WTC11 (cell line): ENCODE measurements around the gene PLXND1. TPM values are rescaled to one million over a fixed set of nuclear protein-coding genes. Genes with fewer than 3 reads are reported as not detected.

Experiments
- ATAC-seq: fragments of 200-7000 bp; cut with Tn5 transposase; 2 replicates; pipeline ENCODE4 v1.10.0; 2021; ENCODE audit warnings: mild to moderate bottlenecking, moderate library complexity
- CTCF ChIA-PET: fragments of 300-600 bp; sonication (Branson Sonifier 250); formaldehyde crosslinking; loops from one replicate; lab custom pipeline; 2021; ENCODE audit warnings: antibody characterized with exemption; lab: Charles Lee
- POLR2A ChIA-PET: fragments of 350-600 bp; sonication (Branson Sonifier 250); formaldehyde crosslinking; loops from one replicate; lab custom pipeline; 2021; ENCODE audit warnings: antibody characterized with exemption; lab: Charles Lee
- DNase-seq: peaks from one replicate; pipeline ENCODE4 v3.0.0; 2021; ENCODE audit warnings: low spot score
- H3K27ac Mint-ChIP-seq: 2 replicates; pipeline ENCODE4 v1.8.0; 2021; ENCODE audit warnings: mixed read lengths
- H3K27me3 Mint-ChIP-seq: 2 replicates; pipeline ENCODE4 v1.8.0; 2021; ENCODE audit warnings: low read depth, mild to moderate bottlenecking, moderate library complexity, mixed read lengths
- H3K36me3 Mint-ChIP-seq: 2 replicates; pipeline ENCODE4 v1.8.0; 2021; ENCODE audit warnings: mixed read lengths
- H3K4me1 Mint-ChIP-seq: 2 replicates; pipeline ENCODE4 v1.8.0; 2022; ENCODE audit warnings: mixed read lengths
- H3K4me3 Mint-ChIP-seq: 2 replicates; pipeline ENCODE4 v1.8.0; 2021; ENCODE audit warnings: mild to moderate bottlenecking, moderate library complexity, mixed read lengths
- H3K9me3 Mint-ChIP-seq: 2 replicates; pipeline ENCODE4 v1.8.0; 2021; ENCODE audit warnings: mixed read lengths
- EMX1 ChIP-seq: fragments of 250-450 bp; sonication (Bioruptor Pico); IDR thresholded peaks from 2 replicates; pipeline ENCODE4 v1.8.0; 2021; ENCODE audit warnings: mild to moderate bottlenecking
- JAZF1 ChIP-seq: fragments of 250-450 bp; sonication (Bioruptor Pico); IDR thresholded peaks from 2 replicates; pipeline ENCODE4 v1.9.0; 2021; ENCODE audit warnings: moderate library complexity, mild to moderate bottlenecking, inconsistent platforms
- NR3C1 ChIP-seq: sonication (generic); formaldehyde crosslinking; conservative IDR thresholded peaks from 2 replicates; pipeline ENCODE4 v1.8.1; 2023; ENCODE audit warnings: low read depth, mild to moderate bottlenecking, missing genetic modification reagents
- SMAD4 ChIP-seq: sonication (generic); formaldehyde crosslinking; IDR thresholded peaks from 2 replicates; pipeline ENCODE4 v1.8.0; 2022; ENCODE audit warnings: mild to moderate bottlenecking, missing genetic modification reagents
- SOX15 ChIP-seq: fragments of 250-450 bp; sonication (Bioruptor Pico); IDR thresholded peaks from 2 replicates; pipeline ENCODE4 v1.9.0; 2021; ENCODE audit warnings: mild to moderate bottlenecking
- SP1 ChIP-seq: sonication (generic); formaldehyde crosslinking; conservative IDR thresholded peaks from 2 replicates; pipeline ENCODE4 v1.8.1; 2022; ENCODE audit warnings: missing genetic modification reagents
- TEAD4 ChIP-seq: sonication (generic); formaldehyde crosslinking; IDR thresholded peaks from 2 replicates; pipeline ENCODE4 v1.8.0; 2022; ENCODE audit warnings: mild to moderate bottlenecking, missing genetic modification reagents
- ZNF232 ChIP-seq: sonication (generic); formaldehyde crosslinking; IDR thresholded peaks from 2 replicates; pipeline ENCODE4 v1.8.0; 2022; ENCODE audit warnings: mild to moderate bottlenecking, missing genetic modification reagents
- ZNF317 ChIP-seq: sonication (generic); formaldehyde crosslinking; IDR thresholded peaks from 2 replicates; pipeline ENCODE4 v1.8.1; 2023; ENCODE audit warnings: low read depth, mild to moderate bottlenecking, moderate library complexity, missing genetic modification reagents, borderline replicate concordance
- ZNF396 ChIP-seq: fragments of 250-450 bp; sonication (Bioruptor Pico); IDR thresholded peaks from 2 replicates; pipeline ENCODE4 v1.8.0; 2021; ENCODE audit warnings: mild to moderate bottlenecking, moderate library complexity, borderline replicate concordance
- ZNF423 ChIP-seq: fragments of 250-450 bp; sonication (Bioruptor Pico); IDR thresholded peaks from 2 replicates; pipeline ENCODE4 v2.1.2; 2022; ENCODE audit warnings: mild to moderate bottlenecking, moderate library complexity
- ZNF671 ChIP-seq: fragments of 250-450 bp; sonication (Bioruptor Pico); IDR thresholded peaks from 2 replicates; pipeline ENCODE4 v1.8.0; 2021; ENCODE audit warnings: mild to moderate bottlenecking
- total RNA-seq: library from RNA; stranded (reverse); gene quantifications from 3 replicates; pipeline ENCODE4 v1.2.3, GENCODE V29; 2021
- TF ChIP-seq, protein P1 (sequence below): sonication (generic); formaldehyde crosslinking; IDR thresholded peaks from 2 replicates; pipeline ENCODE4 v1.8.0; 2023; ENCODE audit warnings: mild to moderate bottlenecking, missing genetic modification reagents
- TF ChIP-seq, protein P2 (sequence below): sonication (generic); formaldehyde crosslinking; IDR thresholded peaks from 2 replicates; pipeline ENCODE4 v1.8.0; 2023; ENCODE audit warnings: missing genetic modification reagents, mild to moderate bottlenecking, borderline replicate concordance
- TF ChIP-seq, protein P3 (sequence below): fragments of 250-450 bp; sonication (Bioruptor Pico); conservative IDR thresholded peaks from 2 replicates; pipeline ENCODE4 v1.9.0; 2021; ENCODE audit warnings: mild to moderate bottlenecking
- TF ChIP-seq, protein P4 (sequence below): sonication (generic); formaldehyde crosslinking; IDR thresholded peaks from 2 replicates; pipeline ENCODE4 v1.8.0; 2022; ENCODE audit warnings: missing genetic modification reagents

Gene PLXND1
- total RNA-seq, 1 experiment from 2014 or later: 56.7 TPM

DNA sequence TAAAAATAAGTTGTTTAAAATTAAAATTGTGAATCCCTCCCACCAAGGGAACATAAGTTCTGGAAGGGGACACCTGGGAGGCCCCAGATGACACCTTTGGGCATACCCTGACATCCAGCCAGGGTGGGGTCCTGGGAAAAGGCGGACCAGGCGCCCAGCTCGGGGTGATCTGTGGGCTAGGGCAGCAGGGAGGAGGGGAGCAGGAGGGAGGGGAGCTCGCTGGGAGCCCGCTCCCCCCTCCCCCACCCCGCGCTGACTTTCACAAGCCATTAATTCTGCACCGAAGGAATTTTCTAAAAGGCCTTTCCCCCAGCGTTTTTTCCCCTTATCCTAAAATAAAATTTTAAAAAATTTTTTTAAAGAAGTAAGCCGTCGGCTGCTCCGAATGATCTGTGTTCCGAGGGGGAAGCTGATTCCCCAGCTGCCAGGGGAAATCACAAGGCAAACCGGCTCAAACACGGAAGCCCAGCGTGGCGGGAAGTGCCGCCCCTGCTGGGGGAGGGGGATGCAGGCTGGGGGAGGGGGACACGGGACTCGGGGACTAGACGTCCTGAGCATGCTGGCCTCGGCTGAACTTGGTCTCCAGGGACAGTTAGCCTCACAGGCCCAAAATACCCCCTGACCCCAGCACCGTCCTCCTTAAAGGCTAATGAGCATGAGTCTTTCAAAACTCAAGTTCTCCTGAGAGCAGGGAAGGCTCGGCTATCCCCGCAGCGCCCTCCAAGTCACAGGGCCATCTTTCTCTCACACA lies 13.9 kb downstream of the PLXND1 start:
- ATAC-seq (peak; percentile 13), DNase-seq (peak; percentile 69)
- H3K4me3 Mint-ChIP-seq: peak overlapping the region; percentile 29

DNA sequence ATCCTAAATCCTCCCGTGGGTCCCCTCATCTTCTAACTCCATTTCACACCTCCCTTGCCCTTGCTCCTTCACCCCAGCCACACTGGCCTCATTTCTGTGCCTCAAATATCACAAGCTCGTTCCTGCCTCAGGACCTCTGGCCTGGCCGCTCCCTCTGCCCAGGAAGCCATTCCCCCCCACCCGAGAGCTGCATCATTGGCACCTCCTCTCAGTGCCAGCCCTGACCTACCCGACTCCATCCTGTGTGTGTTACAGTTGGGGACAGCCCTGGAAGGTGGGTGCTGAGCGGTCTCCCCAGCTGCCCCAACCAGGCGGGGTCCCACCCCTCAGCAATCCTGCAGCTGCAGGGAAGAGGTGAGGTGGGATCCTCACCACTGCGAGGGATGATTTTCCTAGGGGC lies 14.5 kb downstream of the PLXND1 start:
- Mint-ChIP-seq H3K27ac (0 out of 2 replicates have a peak overlapping the region, but pooled peaks have one; percentile 1), H3K36me3 (no peaks in the 10 kb centered on the region), H3K4me1 (peaks cover 56% of the 10 kb centered on the region), H3K27me3 (no peaks in the 10 kb centered on the region), H3K9me3 (no peaks in the 10 kb centered on the region), H3K4me3 (peak overlapping the region; percentile 25)
- no peak for TF ChIP-seq ZNF671
- TF ChIP-seq ZNF232 (CRISPR knock-in tag): no peak
- no peak for TF ChIP-seq ZNF396 (CRISPR knock-in tag)
- TF ChIP-seq EMX1 (CRISPR knock-in tag): no peak
- no peak for TF ChIP-seq JAZF1 (CRISPR knock-in tag)
- TF ChIP-seq ZNF317 (CRISPR knock-in tag): no peak
- no peak for TF ChIP-seq SOX15 (CRISPR knock-in tag)
- no peak for TF ChIP-seq TEAD4 (CRISPR knock-in tag)
- TF ChIP-seq SMAD4 (CRISPR knock-in tag): no peak
- DNase-seq (no peak), ATAC-seq (no peak)
- POLR2A ChIA-PET: interaction anchor here (1.1 to 1.3 kb wide), 2 partner anchors 17 to 36 kb away, joined by 3 to 4 read pairs; no protein-coding TSS in a partner anchor
- CTCF ChIA-PET: interaction anchor here (0.9 to 3.9 kb wide), 9 partner anchors 14 to 110 kb away, joined by 3 to 35 read pairs (median 5); no protein-coding TSS in a partner anchor

More for the DNA sequence above, 13.9 kb downstream of the PLXND1 start:
- POLR2A ChIA-PET: interaction anchor here (0.6 to 1.3 kb wide), 5 partner anchors 16 to 152 kb away, joined by 3 to 4 read pairs (median 3); partner anchors contain the start of gene IFT122
- H3K4me1 Mint-ChIP-seq: peaks cover 62% of the 10 kb centered on the region
- TF ChIP-seq SP1: peak; percentile 13; the same call in 1 of the 2 replicates
- TF ChIP-seq, protein P1, sequence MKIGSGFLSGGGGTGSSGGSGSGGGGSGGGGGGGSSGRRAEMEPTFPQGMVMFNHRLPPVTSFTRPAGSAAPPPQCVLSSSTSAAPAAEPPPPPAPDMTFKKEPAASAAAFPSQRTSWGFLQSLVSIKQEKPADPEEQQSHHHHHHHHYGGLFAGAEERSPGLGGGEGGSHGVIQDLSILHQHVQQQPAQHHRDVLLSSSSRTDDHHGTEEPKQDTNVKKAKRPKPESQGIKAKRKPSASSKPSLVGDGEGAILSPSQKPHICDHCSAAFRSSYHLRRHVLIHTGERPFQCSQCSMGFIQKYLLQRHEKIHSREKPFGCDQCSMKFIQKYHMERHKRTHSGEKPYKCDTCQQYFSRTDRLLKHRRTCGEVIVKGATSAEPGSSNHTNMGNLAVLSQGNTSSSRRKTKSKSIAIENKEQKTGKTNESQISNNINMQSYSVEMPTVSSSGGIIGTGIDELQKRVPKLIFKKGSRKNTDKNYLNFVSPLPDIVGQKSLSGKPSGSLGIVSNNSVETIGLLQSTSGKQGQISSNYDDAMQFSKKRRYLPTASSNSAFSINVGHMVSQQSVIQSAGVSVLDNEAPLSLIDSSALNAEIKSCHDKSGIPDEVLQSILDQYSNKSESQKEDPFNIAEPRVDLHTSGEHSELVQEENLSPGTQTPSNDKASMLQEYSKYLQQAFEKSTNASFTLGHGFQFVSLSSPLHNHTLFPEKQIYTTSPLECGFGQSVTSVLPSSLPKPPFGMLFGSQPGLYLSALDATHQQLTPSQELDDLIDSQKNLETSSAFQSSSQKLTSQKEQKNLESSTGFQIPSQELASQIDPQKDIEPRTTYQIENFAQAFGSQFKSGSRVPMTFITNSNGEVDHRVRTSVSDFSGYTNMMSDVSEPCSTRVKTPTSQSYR: peak; percentile 56; the same call in 1 of the 2 replicates
- TF ChIP-seq TEAD4 (CRISPR knock-in tag): no peak
- TF ChIP-seq, all 79 proteins: peak for 2
- CTCF ChIA-PET: interaction anchor here (0.6 to 3.9 kb wide), 14 partner anchors 13 to 350 kb away, joined by 3 to 35 read pairs (median 5); partner anchors contain the start of gene RHO
- no peaks in the 10 kb centered on the region for H3K36me3 Mint-ChIP-seq
- peak overlapping the region; percentile 58; the same call in 1 of the 2 replicates for H3K27ac Mint-ChIP-seq
- no peaks in the 10 kb centered on the region for H3K27me3 Mint-ChIP-seq
- no peaks in the 10 kb centered on the region for H3K9me3 Mint-ChIP-seq

DNA sequence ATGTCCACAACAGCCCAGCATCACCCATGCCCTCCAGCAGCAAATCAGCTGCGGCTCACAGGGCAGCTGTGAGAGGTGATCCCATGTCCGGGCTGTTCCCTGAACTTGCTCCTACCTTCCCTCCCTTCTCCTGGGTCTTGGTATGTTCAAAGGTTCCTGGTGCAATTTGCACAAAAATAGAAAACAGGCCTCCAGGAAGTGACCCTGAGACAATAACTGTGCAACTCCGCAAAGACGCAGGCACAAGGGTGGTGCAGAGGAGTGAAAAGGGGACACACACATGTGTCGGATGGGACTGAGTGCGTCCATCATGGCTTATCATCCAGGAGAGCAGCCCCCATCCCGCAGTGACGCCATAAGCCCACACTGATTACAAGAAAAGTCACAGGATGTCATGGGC lies 16.3 kb downstream of the PLXND1 start:
- H3K9me3 Mint-ChIP-seq: no peaks in the 10 kb centered on the region
- POLR2A ChIA-PET: no interaction called here
- DNase-seq: no peak
- H3K4me1 Mint-ChIP-seq: peaks cover 47% of the 10 kb centered on the region
- no peak for TF ChIP-seq ZNF423
- TF ChIP-seq, protein P2, sequence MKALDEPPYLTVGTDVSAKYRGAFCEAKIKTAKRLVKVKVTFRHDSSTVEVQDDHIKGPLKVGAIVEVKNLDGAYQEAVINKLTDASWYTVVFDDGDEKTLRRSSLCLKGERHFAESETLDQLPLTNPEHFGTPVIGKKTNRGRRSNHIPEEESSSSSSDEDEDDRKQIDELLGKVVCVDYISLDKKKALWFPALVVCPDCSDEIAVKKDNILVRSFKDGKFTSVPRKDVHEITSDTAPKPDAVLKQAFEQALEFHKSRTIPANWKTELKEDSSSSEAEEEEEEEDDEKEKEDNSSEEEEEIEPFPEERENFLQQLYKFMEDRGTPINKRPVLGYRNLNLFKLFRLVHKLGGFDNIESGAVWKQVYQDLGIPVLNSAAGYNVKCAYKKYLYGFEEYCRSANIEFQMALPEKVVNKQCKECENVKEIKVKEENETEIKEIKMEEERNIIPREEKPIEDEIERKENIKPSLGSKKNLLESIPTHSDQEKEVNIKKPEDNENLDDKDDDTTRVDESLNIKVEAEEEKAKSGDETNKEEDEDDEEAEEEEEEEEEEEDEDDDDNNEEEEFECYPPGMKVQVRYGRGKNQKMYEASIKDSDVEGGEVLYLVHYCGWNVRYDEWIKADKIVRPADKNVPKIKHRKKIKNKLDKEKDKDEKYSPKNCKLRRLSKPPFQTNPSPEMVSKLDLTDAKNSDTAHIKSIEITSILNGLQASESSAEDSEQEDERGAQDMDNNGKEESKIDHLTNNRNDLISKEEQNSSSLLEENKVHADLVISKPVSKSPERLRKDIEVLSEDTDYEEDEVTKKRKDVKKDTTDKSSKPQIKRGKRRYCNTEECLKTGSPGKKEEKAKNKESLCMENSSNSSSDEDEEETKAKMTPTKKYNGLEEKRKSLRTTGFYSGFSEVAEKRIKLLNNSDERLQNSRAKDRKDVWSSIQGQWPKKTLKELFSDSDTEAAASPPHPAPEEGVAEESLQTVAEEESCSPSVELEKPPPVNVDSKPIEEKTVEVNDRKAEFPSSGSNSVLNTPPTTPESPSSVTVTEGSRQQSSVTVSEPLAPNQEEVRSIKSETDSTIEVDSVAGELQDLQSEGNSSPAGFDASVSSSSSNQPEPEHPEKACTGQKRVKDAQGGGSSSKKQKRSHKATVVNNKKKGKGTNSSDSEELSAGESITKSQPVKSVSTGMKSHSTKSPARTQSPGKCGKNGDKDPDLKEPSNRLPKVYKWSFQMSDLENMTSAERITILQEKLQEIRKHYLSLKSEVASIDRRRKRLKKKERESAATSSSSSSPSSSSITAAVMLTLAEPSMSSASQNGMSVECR (CRISPR knock-in tag): no peak
- TF ChIP-seq NR3C1 (CRISPR knock-in tag): no peak
- TF ChIP-seq, protein P3, sequence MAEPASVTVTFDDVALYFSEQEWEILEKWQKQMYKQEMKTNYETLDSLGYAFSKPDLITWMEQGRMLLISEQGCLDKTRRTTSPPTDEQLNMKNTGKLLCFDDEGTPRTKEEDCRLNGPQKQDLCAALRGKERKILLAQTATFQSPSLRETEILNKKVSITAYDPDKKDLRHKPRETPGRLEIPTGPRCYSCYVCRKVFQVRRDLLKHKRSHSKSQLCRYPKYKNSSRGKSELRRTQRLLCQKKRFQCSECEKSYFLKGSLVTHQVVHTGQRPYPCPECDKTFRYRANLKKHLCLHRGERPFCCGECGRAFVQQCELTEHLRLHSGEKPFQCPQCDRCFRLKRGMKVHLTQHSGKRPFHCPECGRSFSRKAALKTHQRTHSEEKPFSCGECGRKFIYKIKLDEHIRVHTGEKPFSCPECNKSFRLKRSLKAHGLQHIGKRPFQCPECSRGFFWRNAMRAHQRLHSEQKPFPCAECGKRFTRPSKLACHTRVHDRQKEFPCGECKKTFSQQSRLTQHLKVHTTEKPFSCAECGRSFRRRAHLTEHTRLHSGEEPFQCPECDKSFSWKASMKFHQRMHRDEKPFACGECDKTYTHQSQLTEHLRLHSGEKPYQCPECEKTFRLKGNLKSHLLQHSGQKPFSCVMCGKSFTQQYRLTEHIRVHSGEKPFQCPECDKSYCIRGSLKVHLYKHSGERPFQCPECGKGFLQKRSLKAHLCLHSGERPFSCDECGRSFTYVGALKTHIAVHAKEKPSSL: no peak
- TF ChIP-seq, protein P4, sequence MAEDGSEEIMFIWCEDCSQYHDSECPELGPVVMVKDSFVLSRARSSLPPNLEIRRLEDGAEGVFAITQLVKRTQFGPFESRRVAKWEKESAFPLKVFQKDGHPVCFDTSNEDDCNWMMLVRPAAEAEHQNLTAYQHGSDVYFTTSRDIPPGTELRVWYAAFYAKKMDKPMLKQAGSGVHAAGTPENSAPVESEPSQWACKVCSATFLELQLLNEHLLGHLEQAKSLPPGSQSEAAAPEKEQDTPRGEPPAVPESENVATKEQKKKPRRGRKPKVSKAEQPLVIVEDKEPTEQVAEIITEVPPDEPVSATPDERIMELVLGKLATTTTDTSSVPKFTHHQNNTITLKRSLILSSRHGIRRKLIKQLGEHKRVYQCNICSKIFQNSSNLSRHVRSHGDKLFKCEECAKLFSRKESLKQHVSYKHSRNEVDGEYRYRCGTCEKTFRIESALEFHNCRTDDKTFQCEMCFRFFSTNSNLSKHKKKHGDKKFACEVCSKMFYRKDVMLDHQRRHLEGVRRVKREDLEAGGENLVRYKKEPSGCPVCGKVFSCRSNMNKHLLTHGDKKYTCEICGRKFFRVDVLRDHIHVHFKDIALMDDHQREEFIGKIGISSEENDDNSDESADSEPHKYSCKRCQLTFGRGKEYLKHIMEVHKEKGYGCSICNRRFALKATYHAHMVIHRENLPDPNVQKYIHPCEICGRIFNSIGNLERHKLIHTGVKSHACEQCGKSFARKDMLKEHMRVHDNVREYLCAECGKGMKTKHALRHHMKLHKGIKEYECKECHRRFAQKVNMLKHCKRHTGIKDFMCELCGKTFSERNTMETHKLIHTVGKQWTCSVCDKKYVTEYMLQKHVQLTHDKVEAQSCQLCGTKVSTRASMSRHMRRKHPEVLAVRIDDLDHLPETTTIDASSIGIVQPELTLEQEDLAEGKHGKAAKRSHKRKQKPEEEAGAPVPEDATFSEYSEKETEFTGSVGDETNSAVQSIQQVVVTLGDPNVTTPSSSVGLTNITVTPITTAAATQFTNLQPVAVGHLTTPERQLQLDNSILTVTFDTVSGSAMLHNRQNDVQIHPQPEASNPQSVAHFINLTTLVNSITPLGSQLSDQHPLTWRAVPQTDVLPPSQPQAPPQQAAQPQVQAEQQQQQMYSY (CRISPR knock-in tag): no peak
- no peaks in the 10 kb centered on the region for H3K27me3 Mint-ChIP-seq
- H3K27ac Mint-ChIP-seq: peak overlapping the region; percentile 78
- CTCF ChIA-PET: interaction anchor here (1.0 to 1.7 kb wide), 3 partner anchors 9 to 100 kb away, joined by 3 to 5 read pairs (median 4); no protein-coding TSS in a partner anchor
- H3K4me3 Mint-ChIP-seq: no peak overlapping the region
- no peak for ATAC-seq
- H3K36me3 Mint-ChIP-seq: no peaks in the 10 kb centered on the region
